GM19468 (cell line): ENCODE results near the gene PKLR.

Experiments used
- ATAC-seq: cut with Tn5 transposase; IDR thresholded peaks from one replicate; pipeline ENCODE4 v1.9.1; 2021; ENCODE audit warnings: mild to moderate bottlenecking, moderate library complexity, moderate number of reproducible peaks; ENCODE audit not compliant: unreplicated experiment; ENCODE audit errors: extremely low read depth

The PKLR gene

GRCh38 chr1:155241841-155242264 lies 59.4 kb downstream of the PKLR start:
- ATAC-seq: no peak

GRCh38 chr1:155241069-155241679 lies 60.1 kb downstream of the PKLR start:
- no peak for ATAC-seq
